Gastroesophageal sphincter (tissue), 4 donors: ENCODE measurements around the gene FASN. TPM values are rescaled to one million over a fixed set of nuclear protein-coding genes. Genes with fewer than 3 reads are reported as not detected.

ENCODE experiments used
- ATAC-seq: fragments of 150-250 bp; one replicate; pipeline ENCODE4 v1.9.1; 2016; ENCODE audit warnings: mild to moderate bottlenecking, moderate library complexity
- H3K27ac ChIP-seq, 4 donors: fragments of 200-600 bp; sonication (generic) in 3 of 4; 1 replicate in 3 of 4; 2 replicates in 1 of 4; pipeline ENCODE4 v1.5.1; 2016 to 2019
- H3K27me3 ChIP-seq: fragments of 200-600 bp; sonication (generic); one replicate; pipeline ENCODE4 v1.5.1; 2019
- H3K36me3 ChIP-seq, 2 donors: fragments of 200-600 bp; sonication (generic); one replicate each; pipeline ENCODE4 v1.5.1; 2019; ENCODE audit warnings: control low read depth in 1 of 2
- H3K4me1 ChIP-seq, 3 donors: fragments of 200-600 bp; sonication (generic); 1 replicate in 2 of 3; 2 replicates in 1 of 3; pipeline ENCODE4 v1.5.1; 2016 to 2019; ENCODE audit warnings: control low read depth in 2 of 3
- H3K4me3 ChIP-seq, 2 donors: fragments of 200-600 bp; sonication (generic); one replicate each; pipeline ENCODE4 v1.5.1; 2019; ENCODE audit warnings: mild to moderate bottlenecking in 1 of 2, moderate library complexity in 1 of 2
- H3K9me3 ChIP-seq, 3 donors: fragments of 200-600 bp; sonication (generic); one replicate each; pipeline ENCODE4 v1.5.1; 2017 to 2019; ENCODE audit warnings: control low read depth in 2 of 3
- EP300 ChIP-seq: sonication (generic); formaldehyde crosslinking; IDR thresholded peaks from one replicate; pipeline ENCODE4 v1.6.1; 2017; ENCODE audit warnings: antibody characterized with exemption, mild to moderate bottlenecking
- POLR2A ChIP-seq, 2 donors: fragments of 450-650 bp; IDR thresholded peaks; one replicate each; pipeline ENCODE4 v1.6.1; 2017; ENCODE audit warnings: antibody characterized with exemption in 2 of 2, mild to moderate bottlenecking in 2 of 2, moderate library complexity in 1 of 2
- POLR2AphosphoS5 ChIP-seq: sonication (generic); formaldehyde crosslinking; IDR thresholded peaks from one replicate; pipeline ENCODE4 v1.6.1; 2017; ENCODE audit warnings: antibody characterized with exemption
- WGBS, 2 donors: methylation state at CpG; one replicate each; pipeline ENCODE4 v1.1.5; 2018; ENCODE audit warnings: low coverage in 1 of 2; 5-methylcytosine and 5-hydroxymethylcytosine counted together
- total RNA-seq, 4 donors: library from RNA; depleted of rRNA; stranded (reverse); fragments of >200 nt; gene quantifications; one replicate each; pipeline ENCODE4 v1.1.0, GENCODE V29; 2016
- TF ChIP-seq, protein P1 (sequence below), 4 experiments: fragments of 200-600 bp in 2 of 4; fragments of 450-650 bp in 2 of 4; sonication (generic) in 1 of 4; IDR thresholded peaks; one replicate each; pipeline ENCODE4 v1.5.1; 2017 to 2019; ENCODE audit warnings: antibody characterized with exemption in 4 of 4, mild to moderate bottlenecking in 2 of 4, moderate library complexity in 2 of 4

FASN gene
- total RNA-seq, 4 donors from 2014 or later: 22.6 to 52.8 (median 48.3) TPM

DNA sequence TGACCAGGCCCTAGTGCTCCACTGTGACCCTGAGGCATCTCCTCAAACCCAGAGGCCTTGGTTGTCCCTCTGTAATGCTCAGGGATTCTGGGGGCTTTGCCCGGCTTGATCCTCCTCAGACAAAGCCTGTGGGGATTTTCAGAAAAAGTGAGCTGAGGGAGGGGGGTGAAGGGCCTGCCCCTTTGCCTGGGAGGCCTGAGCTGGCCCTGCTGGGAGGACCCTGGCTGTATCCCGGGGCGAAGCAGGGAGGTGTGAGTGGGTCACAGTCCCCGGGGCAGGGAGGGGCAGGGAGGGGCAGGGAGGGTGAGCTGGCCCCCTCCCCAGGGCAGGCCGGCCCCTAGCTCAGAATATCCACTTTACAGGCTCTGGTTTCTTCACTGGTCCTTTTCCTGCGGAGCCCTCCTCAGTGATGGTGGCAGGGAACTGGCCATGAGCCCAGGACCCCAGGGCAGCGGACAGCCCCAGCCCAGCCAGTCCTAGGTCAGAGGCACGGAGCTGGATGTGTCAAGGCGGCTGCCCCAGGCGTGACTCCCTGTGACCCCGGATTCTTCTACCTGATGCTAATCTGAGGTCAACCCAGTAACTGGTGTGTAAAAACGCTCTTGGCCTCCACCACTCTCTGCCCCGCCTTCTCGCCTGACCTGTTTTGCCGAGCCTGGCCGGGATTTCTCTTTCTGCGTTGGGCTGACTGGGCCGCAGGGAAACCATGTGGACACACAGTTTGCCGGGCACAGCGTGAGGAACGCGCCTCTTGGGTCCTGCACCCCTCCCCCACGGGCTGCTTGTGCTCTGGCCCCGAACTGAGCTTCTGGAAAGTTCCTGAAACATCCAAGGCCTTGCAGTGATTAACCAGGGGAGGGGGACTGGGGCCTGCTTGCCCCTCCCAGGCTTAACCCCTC, 5.8 kb upstream of the FASN start:
- Histone ChIP-seq H3K36me3 (no peaks in the 10 kb centered on the region), H3K27ac (peak overlapping the region; percentile 2 to 85 (median 82)), H3K4me1 (peaks cover 0 to 84% (median 36%) of the 10 kb centered on the region in 3 donors), H3K9me3 (no peaks in the 10 kb centered on the region), H3K27me3 (no peaks in the 10 kb centered on the region), H3K4me3 (no peak overlapping the region)
- 20 to 60% methylated on average over 1 to 2 of the region's 24 CpGs for WGBS, 2 donors
- TF ChIP-seq POLR2AphosphoS5 (peak; percentile 62), EP300 (no peak), POLR2A (IDR thresholded peaks at IDR 0.05) (no peak)
- TF ChIP-seq, protein P1, sequence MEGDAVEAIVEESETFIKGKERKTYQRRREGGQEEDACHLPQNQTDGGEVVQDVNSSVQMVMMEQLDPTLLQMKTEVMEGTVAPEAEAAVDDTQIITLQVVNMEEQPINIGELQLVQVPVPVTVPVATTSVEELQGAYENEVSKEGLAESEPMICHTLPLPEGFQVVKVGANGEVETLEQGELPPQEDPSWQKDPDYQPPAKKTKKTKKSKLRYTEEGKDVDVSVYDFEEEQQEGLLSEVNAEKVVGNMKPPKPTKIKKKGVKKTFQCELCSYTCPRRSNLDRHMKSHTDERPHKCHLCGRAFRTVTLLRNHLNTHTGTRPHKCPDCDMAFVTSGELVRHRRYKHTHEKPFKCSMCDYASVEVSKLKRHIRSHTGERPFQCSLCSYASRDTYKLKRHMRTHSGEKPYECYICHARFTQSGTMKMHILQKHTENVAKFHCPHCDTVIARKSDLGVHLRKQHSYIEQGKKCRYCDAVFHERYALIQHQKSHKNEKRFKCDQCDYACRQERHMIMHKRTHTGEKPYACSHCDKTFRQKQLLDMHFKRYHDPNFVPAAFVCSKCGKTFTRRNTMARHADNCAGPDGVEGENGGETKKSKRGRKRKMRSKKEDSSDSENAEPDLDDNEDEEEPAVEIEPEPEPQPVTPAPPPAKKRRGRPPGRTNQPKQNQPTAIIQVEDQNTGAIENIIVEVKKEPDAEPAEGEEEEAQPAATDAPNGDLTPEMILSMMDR (IDR thresholded peaks at IDR 0.05): no peak
- ATAC-seq: peak; percentile 67

DNA sequence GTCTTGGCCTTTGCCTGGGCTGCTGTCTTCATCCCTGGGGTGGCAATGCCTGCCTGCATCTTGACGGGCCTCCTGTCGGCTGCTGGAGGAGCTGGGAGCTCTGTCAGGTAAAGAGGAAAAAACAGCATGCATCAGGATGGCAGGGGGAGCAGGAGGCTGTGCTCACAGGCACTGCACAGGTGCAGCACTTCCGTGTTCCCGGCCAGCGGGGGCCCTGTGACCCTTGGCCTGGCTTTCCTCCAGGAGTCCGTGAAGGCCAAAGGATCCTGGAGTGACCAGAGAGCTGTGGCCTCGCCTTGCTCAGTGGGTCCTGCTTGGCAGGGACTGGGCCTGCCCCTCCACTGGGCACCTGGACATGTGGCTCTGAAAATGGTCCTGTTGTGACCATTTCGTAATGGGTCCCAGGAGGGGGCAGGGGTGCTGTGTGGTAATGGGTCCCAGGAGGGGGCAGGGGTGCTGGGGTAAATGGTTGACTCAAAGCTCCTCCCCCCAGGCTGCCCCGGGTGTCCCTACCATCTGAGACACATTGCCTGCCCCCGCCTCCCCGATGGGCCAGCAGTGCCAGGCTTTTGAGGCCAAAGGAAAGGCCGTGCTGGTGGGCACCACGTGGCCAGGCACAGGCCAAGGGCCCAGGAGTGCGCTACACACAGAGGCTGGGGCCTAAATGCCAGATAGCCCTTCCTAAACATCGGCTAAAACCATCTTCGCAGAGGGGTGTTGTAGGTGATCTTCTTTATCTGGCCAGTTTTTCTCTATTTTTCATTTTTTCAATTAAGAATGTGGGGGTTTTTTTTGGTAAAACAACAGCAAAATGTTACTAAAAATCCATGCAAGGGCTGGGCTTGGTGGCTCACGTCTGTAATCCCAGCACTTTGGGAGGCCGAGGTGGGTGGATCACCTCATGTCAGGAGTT, 4.0 kb upstream of the FASN start:
- peaks cover 0 to 87% (median 37%) of the 10 kb centered on the region in 3 donors for H3K4me1 ChIP-seq
- 89 to 100% methylated on average over 1 to 5 of the region's 18 CpGs for WGBS, 2 donors
- no peaks in the 10 kb centered on the region for H3K9me3 ChIP-seq
- no peak for ATAC-seq
- no peak for TF ChIP-seq POLR2A (IDR thresholded peaks at IDR 0.05)
- no peak for TF ChIP-seq EP300
- TF ChIP-seq, protein P1 (IDR thresholded peaks at IDR 0.05): no peak
- no peak for TF ChIP-seq POLR2AphosphoS5
- H3K36me3 ChIP-seq: no peaks in the 10 kb centered on the region
- no peak overlapping the region for H3K4me3 ChIP-seq
- H3K27ac ChIP-seq: peak overlapping the region in 2 of 4 donors; percentile 81 to 97
- H3K27me3 ChIP-seq: no peaks in the 10 kb centered on the region

DNA sequence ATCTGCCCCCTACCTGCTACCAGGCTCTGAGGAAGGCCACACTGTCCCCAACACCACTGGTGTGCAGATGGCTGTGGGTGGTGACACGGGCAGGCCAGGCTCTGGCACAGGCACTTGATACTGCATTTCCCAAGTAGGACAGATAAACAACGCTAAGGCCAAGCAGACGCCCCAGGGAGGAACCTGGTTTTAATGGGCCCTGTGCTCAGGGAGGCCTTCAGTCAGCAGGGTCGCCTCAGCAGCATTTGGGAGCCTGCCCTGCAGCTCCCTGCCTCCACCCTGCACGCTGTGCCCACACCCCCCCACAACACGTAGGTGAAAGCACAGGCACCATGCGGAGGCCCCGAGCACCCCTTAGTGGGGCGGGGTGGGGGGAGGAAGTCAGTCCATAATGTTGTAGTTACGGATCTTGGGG, 3.3 kb upstream of the FASN start:
- Histone ChIP-seq H3K27me3 (no peaks in the 10 kb centered on the region), H3K27ac (peak overlapping the region in 2 of 4 donors; percentile 81 to 97), H3K36me3 (no peaks in the 10 kb centered on the region), H3K9me3 (no peaks in the 10 kb centered on the region), H3K4me3 (no peak overlapping the region), H3K4me1 (peaks cover 0 to 87% (median 38%) of the 10 kb centered on the region in 3 donors)
- no peak for TF ChIP-seq POLR2A (IDR thresholded peaks at IDR 0.05)
- TF ChIP-seq POLR2AphosphoS5: no peak
- TF ChIP-seq, protein P1 (IDR thresholded peaks at IDR 0.05): no peak
- no peak for TF ChIP-seq EP300
- 56 to 71% methylated on average over 1 to 3 of the region's 10 CpGs for WGBS, 2 donors
- ATAC-seq: no peak

DNA sequence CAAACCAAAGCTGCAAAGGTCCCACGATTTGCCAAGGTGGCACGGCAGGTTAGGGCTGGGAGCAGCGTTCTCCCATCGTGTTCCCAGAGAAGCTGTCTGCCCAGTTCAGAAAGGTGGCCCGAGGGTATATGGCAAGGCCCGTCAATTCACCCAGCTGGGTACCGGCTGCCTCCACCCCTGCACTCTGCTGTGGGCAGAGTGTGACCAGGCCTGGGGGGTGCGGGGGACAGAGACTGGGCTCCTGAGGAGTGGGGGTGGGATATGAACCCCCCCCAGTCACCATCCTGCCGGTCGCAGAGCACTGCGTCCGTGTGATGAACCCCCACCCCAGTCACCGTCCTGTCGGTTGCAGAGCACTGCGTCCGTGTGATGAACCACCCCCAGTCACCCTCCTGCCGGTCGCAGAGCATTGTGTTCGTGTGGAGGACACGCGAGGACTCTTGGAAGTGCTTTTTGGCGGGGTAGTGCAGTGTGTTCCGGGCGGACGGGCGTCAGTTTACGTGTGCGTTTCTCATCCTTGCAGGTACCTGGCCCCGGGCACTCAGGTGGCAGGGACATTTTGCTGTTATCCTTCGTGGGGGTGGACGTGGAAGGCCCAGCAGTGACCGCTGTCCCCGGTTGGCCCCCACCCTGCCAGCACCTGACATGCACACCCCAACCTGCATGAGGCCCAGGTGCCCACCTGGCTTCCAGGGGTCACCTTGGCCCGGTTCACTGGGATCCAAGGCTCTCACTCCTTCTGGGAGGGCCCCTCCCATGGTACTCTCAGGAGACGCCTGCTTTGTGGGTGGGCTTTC, 2.7 kb upstream of the FASN start:
- peaks cover 0 to 5% of the 10 kb centered on the region in 2 donors for H3K36me3 ChIP-seq
- no peak overlapping the region for H3K4me3 ChIP-seq
- H3K27ac ChIP-seq: peak overlapping the region in 3 of 4 donors; percentile 93 to 98 (median 97)
- no peaks in the 10 kb centered on the region for H3K9me3 ChIP-seq
- no peaks in the 10 kb centered on the region for H3K27me3 ChIP-seq
- WGBS, 2 donors: 100% methylated on average over 3 of the region's 35 CpGs; no CpG with 5 or more reads in 1 of the 2 donors
- TF ChIP-seq POLR2AphosphoS5 (no peak), EP300 (no peak), POLR2A (IDR thresholded peaks at IDR 0.05) (no peak)
- TF ChIP-seq, protein P1 (IDR thresholded peaks at IDR 0.05): no peak
- H3K4me1 ChIP-seq: peaks cover 0 to 87% (median 33%) of the 10 kb centered on the region in 3 donors
- ATAC-seq: no peak
